ENCODE measurements around the gene ADPRHL1.

Gene ADPRHL1

GRCh38 chr13:113419531-113420193, 33.6 kb downstream of the ADPRHL1 start:
- in situ Hi-C loops (cut with HindIII; ENCODE audit: low sequenced_read_pairs): no loop called here
- no peak overlapping the region for H3K4me3 ChIP-seq (ENCODE audit: low read depth, low read length)
- DNase-seq (ENCODE audit: low read depth, low spot score): no peak
- TF ChIP-seq CTCF (IDR thresholded peaks at IDR 0.05; ENCODE audit: low read depth, low read length): no peak

DNA sequence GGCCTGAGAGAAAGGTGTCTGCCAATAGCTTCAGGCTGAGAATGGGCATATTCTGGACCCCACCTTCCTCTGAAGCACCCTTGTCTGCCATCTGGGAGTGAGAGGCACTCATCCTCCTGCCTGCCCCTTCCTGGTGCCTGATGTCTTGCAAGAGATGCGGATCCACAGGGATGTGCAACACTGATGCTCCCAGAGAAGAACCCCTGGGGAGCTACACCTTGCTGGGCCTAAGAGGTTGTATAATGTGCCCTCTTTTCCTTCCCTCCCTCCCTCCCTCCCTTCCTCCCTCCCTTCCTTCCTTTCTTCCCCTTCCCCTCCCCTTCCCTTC, 34.6 kb downstream of the ADPRHL1 start:
- TF ChIP-seq CTCF (IDR thresholded peaks at IDR 0.05; ENCODE audit: low read depth, low read length): no peak
- no peak for DNase-seq (ENCODE audit: low read depth, low spot score)
- in situ Hi-C loops (cut with HindIII; ENCODE audit: low sequenced_read_pairs): no loop called here
- H3K4me3 ChIP-seq (ENCODE audit: low read depth, low read length): no peak overlapping the region

- no peak for DNase-seq (ENCODE audit: low read depth, low spot score)
- no peak for TF ChIP-seq CTCF (IDR thresholded peaks at IDR 0.05; ENCODE audit: low read depth, low read length)
- in situ Hi-C loops (cut with HindIII; ENCODE audit: low sequenced_read_pairs): no loop called here
- no peak overlapping the region for H3K4me3 ChIP-seq (ENCODE audit: low read depth, low read length)
These were observed 35.2 kb downstream of the ADPRHL1 start for GRCh38 chr13:113417836-113418721.

DNA sequence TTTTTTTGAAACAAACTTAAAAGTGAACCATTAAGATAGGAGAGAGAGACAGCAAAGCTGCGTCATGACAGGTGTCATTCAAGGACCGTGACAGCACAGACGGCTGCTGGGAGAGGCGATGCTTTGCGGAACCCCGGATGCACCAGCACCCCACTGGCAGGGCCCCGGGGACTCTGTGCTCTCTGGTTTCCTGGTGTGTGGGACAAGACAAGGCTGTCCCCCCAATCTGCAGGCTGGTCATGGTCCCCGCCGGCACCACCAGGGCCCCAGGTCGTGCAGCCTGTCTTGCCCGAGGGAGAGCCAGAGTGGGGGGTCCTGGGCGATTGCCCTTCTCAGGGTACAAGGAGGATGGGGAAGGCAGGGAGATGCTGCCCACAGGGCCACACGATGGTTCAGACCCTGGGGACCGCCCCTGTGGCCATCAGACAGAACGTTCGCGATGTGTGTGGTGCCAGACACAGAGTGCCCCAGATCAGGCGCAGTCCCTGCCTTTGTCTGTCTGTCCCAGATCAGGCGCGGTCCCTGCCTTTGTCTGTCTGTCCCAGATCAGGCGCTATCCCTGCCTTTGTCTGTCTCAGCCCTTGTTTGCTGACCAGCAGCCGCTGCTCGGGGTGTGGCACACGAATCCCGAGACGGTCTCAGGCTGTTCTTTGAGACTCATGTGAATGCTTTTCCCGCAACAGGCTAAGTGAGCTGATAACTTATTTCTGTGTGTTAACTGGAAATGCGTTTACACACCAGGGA, 36.1 kb downstream of the ADPRHL1 start:
- no peak overlapping the region for H3K4me3 ChIP-seq (ENCODE audit: low read depth, low read length)
- no peak for DNase-seq (ENCODE audit: low read depth, low spot score)
- TF ChIP-seq CTCF (IDR thresholded peaks at IDR 0.05; ENCODE audit: low read depth, low read length): no peak
- in situ Hi-C loops (cut with HindIII; ENCODE audit: low sequenced_read_pairs): no loop called here

GRCh38 chr13:113415825-113416224, 37.5 kb downstream of the ADPRHL1 start:
- no peak overlapping the region for H3K4me3 ChIP-seq (ENCODE audit: low read depth, low read length)
- in situ Hi-C loops (cut with HindIII; ENCODE audit: low sequenced_read_pairs): no loop called here
- DNase-seq (ENCODE audit: low read depth, low spot score): no peak
- TF ChIP-seq CTCF (IDR thresholded peaks at IDR 0.05; ENCODE audit: low read depth, low read length): no peak

- in situ Hi-C loops (cut with HindIII; ENCODE audit: low sequenced_read_pairs): no loop called here
- no peak overlapping the region for H3K4me3 ChIP-seq (ENCODE audit: low read depth, low read length)
- DNase-seq (ENCODE audit: low read depth, low spot score): no peak
- no peak for TF ChIP-seq CTCF (IDR thresholded peaks at IDR 0.05; ENCODE audit: low read depth, low read length)
These were observed 38.3 kb downstream of the ADPRHL1 start for GRCh38 chr13:113415032-113415431.
